HG02938 (cell line): ENCODE measurements around the gene PHOX2B.

Experiments
- ATAC-seq: cut with Tn5 transposase; IDR thresholded peaks from one replicate; pipeline ENCODE4 v1.9.1; 2021; ENCODE audit warnings: mild to moderate bottlenecking, moderate library complexity; ENCODE audit not compliant: unreplicated experiment

PHOX2B gene

GRCh38 chr4:41748571-41749475 lies at the start of gene PHOX2B:
PHOX2B (minus strand) TSS chr4:41748725; CDS start chr4:41748610, 115 bp downstream.
- no peak for ATAC-seq

GRCh38 chr4:41797260-41797659 lies 48.7 kb upstream of the PHOX2B start:
- ATAC-seq = no peak

- ATAC-seq = no peak
Measured at GRCh38 chr4:41796545-41797210, 48.2 kb upstream of the PHOX2B start.

GRCh38 chr4:41795796-41796385 lies 47.4 kb upstream of the PHOX2B start:
- no peak for ATAC-seq

- ATAC-seq = no peak
Measured at GRCh38 chr4:41792166-41792565, 43.6 kb upstream of the PHOX2B start.

GRCh38 chr4:41791557-41791956 lies 43.0 kb upstream of the PHOX2B start:
- ATAC-seq = no peak

- ATAC-seq = no peak
Measured at GRCh38 chr4:41787931-41788330, 39.4 kb upstream of the PHOX2B start.

GRCh38 chr4:41785665-41786064 lies 37.1 kb upstream of the PHOX2B start:
- ATAC-seq = no peak

- ATAC-seq = no peak
Measured at GRCh38 chr4:41784191-41784979, 35.9 kb upstream of the PHOX2B start.

GRCh38 chr4:41776466-41776865 lies 27.9 kb upstream of the PHOX2B start:
- no peak for ATAC-seq

- ATAC-seq = no peak
Measured at GRCh38 chr4:41763729-41764128, 15.2 kb upstream of the PHOX2B start.

- no peak for ATAC-seq
Measured at GRCh38 chr4:41758884-41759283, 10.4 kb upstream of the PHOX2B start.

- no peak for ATAC-seq
Measured at GRCh38 chr4:41757521-41758156, 9.1 kb upstream of the PHOX2B start.

GRCh38 chr4:41753942-41754341 lies 5.4 kb upstream of the PHOX2B start:
- no peak for ATAC-seq

GRCh38 chr4:41752081-41752836 lies 3.7 kb upstream of the PHOX2B start:
- ATAC-seq = no peak

GRCh38 chr4:41751449-41752061 lies 3.0 kb upstream of the PHOX2B start:
- no peak for ATAC-seq

GRCh38 chr4:41750626-41751448 lies 2.3 kb upstream of the PHOX2B start:
- ATAC-seq = no peak

- no peak for ATAC-seq
Measured at GRCh38 chr4:41750121-41750625, 1.6 kb upstream of the PHOX2B start.
